GM23338 (cell line): ENCODE data around the gene SLC9A4.

Source experiments
- CREB1 ChIP-seq: fragments of 250-450 bp; sonication (Bioruptor Pico); IDR thresholded peaks from 2 replicates; pipeline ENCODE4 v1.5.0; 2020; ENCODE audit warnings: low read depth, mild to moderate bottlenecking, moderate library complexity
- EZH2 ChIP-seq: fragments of 200-600 bp; sonication (generic); IDR thresholded peaks from one replicate; pipeline ENCODE4 v1.8.0; 2017; ENCODE audit warnings: antibody characterized with exemption, mild to moderate bottlenecking, low read depth; ENCODE audit not compliant: unreplicated experiment
- EZH2phosphoT487 ChIP-seq: fragments of 200-600 bp; sonication (generic); IDR thresholded peaks from one replicate; pipeline ENCODE4 v1.8.1; 2018; ENCODE audit warnings: antibody characterized with exemption; ENCODE audit not compliant: unreplicated experiment
- JUNB ChIP-seq: IDR thresholded peaks from one replicate; pipeline ENCODE4 v1.6.1; 2016; ENCODE audit warnings: antibody characterized with exemption; ENCODE audit not compliant: unreplicated experiment
- NANOG ChIP-seq: IDR thresholded peaks from 2 replicates; pipeline ENCODE4 v1.6.1; 2016; ENCODE audit warnings: antibody characterized with exemption, borderline replicate concordance
- POLR2AphosphoS5 ChIP-seq: IDR thresholded peaks from 2 replicates; pipeline ENCODE4 v1.6.1; 2016; ENCODE audit warnings: antibody characterized with exemption, low read depth
- STAT1 ChIP-seq: IDR thresholded peaks from one replicate; pipeline ENCODE4 v1.6.1; 2016; ENCODE audit warnings: antibody characterized with exemption; ENCODE audit not compliant: unreplicated experiment
- ZNF331 ChIP-seq: fragments of 250-450 bp; sonication (Bioruptor Pico); IDR thresholded peaks from 2 replicates; pipeline ENCODE4 v1.5.0; 2020; ENCODE audit warnings: low read depth, mild to moderate bottlenecking, moderate library complexity
- TF ChIP-seq, protein P1 (sequence below), 2 experiments: fragments of 200-600 bp in 1 of 2; sonication (generic) in 1 of 2; conservative IDR thresholded peaks; 2 replicates each; pipeline versions ENCODE4 v1.5.1 to v1.6.1; 2016 to 2017; ENCODE audit warnings: antibody characterized with exemption in 2 of 2, low read depth in 2 of 2, mild to moderate bottlenecking in 2 of 2, moderate library complexity in 1 of 2
- TF ChIP-seq, protein P2 (sequence below): IDR thresholded peaks from 2 replicates; pipeline ENCODE4 v1.6.1; 2016; ENCODE audit warnings: antibody characterized with exemption

GRCh38 chr2:102478686-102479470 lies 5.9 kb downstream of the SLC9A4 start:
- TF ChIP-seq, protein P1, sequence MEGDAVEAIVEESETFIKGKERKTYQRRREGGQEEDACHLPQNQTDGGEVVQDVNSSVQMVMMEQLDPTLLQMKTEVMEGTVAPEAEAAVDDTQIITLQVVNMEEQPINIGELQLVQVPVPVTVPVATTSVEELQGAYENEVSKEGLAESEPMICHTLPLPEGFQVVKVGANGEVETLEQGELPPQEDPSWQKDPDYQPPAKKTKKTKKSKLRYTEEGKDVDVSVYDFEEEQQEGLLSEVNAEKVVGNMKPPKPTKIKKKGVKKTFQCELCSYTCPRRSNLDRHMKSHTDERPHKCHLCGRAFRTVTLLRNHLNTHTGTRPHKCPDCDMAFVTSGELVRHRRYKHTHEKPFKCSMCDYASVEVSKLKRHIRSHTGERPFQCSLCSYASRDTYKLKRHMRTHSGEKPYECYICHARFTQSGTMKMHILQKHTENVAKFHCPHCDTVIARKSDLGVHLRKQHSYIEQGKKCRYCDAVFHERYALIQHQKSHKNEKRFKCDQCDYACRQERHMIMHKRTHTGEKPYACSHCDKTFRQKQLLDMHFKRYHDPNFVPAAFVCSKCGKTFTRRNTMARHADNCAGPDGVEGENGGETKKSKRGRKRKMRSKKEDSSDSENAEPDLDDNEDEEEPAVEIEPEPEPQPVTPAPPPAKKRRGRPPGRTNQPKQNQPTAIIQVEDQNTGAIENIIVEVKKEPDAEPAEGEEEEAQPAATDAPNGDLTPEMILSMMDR (conservative IDR thresholded peaks at IDR 0.05; ENCODE audit: low read depth in 2 of 2) = peak; percentile 50 to 56
- no peak for TF ChIP-seq ZNF331 (CRISPR knock-in tag)
- no peak for TF ChIP-seq POLR2AphosphoS5
- no peak for TF ChIP-seq CREB1 (CRISPR knock-in tag)
- TF ChIP-seq EZH2 = no peak
- TF ChIP-seq, protein P2, sequence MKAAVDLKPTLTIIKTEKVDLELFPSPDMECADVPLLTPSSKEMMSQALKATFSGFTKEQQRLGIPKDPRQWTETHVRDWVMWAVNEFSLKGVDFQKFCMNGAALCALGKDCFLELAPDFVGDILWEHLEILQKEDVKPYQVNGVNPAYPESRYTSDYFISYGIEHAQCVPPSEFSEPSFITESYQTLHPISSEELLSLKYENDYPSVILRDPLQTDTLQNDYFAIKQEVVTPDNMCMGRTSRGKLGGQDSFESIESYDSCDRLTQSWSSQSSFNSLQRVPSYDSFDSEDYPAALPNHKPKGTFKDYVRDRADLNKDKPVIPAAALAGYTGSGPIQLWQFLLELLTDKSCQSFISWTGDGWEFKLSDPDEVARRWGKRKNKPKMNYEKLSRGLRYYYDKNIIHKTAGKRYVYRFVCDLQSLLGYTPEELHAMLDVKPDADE = no peak
- TF ChIP-seq EZH2phosphoT487 = no peak
- TF ChIP-seq JUNB = no peak
- no peak for TF ChIP-seq STAT1
- no peak for TF ChIP-seq NANOG
